SK-N-SH (cell line): ENCODE measurements around the gene KIAA0232. TPM values are rescaled to one million over a fixed set of nuclear protein-coding genes. Genes with fewer than 3 reads are reported as not detected.

Source experiments
- CTCF ChIA-PET: fragments of 300-600, 350-600 bp; formaldehyde crosslinking; extraction: SDS; loops from one replicate; lab custom pipeline; 2021; lab: Yijun Ruan, JAX
- POLR2A ChIA-PET: fragments of 350-600 bp; sonication (Branson Sonifier 250); formaldehyde crosslinking; extraction: SDS; loops from one replicate; lab custom pipeline; 2020; ENCODE audit warnings: antibody characterized with exemption, inconsistent platforms; lab: Yijun Ruan, JAX
- DNase-seq: peaks from one replicate; pipeline ENCODE4 v3.0.0; 2012
- H2AFZ ChIP-seq: fragments of 200-600 bp; sonication (generic); 2 replicates; pipeline ENCODE4 v1.8.1; 2016; ENCODE audit warnings: antibody characterized with exemption, mild to moderate bottlenecking, low read depth
- H3F3A ChIP-seq: fragments of 200-600 bp; sonication (generic); replicated peaks from 2 replicates; pipeline ENCODE3; 2016; ENCODE audit warnings: antibody characterized with exemption, mild to moderate bottlenecking; ENCODE audit not compliant: insufficient read depth
- H3K27ac ChIP-seq, 2 experiments: fragments of 200-500 bp in 1 of 2; fragments of 200-600 bp in 1 of 2; sonication (Bioruptor generic) in 1 of 2; sonication (generic), shearing (Covaris generic) in 1 of 2; 2 replicates each; pipeline versions ENCODE4 v1.5.1 to v1.6.1; 2014 to 2016; ENCODE audit warnings: low read depth in 2 of 2, inconsistent platforms in 1 of 2, low read length in 1 of 2, mild to moderate bottlenecking in 1 of 2, mixed read lengths in 1 of 2
- H3K27me3 ChIP-seq: fragments of 200-600 bp; sonication (generic), shearing (Covaris generic); 2 replicates; pipeline ENCODE4 v1.6.1; 2016; ENCODE audit warnings: mixed run types; ENCODE audit not compliant: insufficient read depth
- H3K36me3 ChIP-seq, 2 experiments: fragments of 200-500 bp in 1 of 2; fragments of 200-600 bp in 1 of 2; sonication (Bioruptor generic) in 1 of 2; sonication (generic) in 1 of 2; replicated peaks in 1 of 2; 2 replicates each; pipeline versions ENCODE3 to v1.5.1; 2014 to 2016; ENCODE audit warnings: low read length in 1 of 2, mild to moderate bottlenecking in 1 of 2; ENCODE audit not compliant: insufficient read depth in 2 of 2, control insufficient read depth in 1 of 2
- H3K4me1 ChIP-seq, 2 experiments: fragments of 200-500 bp in 1 of 2; fragments of 200-600 bp in 1 of 2; sonication (Bioruptor generic) in 1 of 2; sonication (generic), shearing (Covaris generic) in 1 of 2; 2 replicates each; pipeline versions ENCODE4 v1.5.1 to v1.6.1; 2014 to 2016; ENCODE audit warnings: low read depth in 1 of 2, low read length in 1 of 2, mixed run types in 1 of 2; ENCODE audit not compliant: insufficient read depth in 2 of 2, control insufficient read depth in 1 of 2
- H3K4me2 ChIP-seq: fragments of 200-600 bp; sonication (generic), shearing (Covaris generic); 2 replicates; pipeline ENCODE4 v1.6.1; 2017; ENCODE audit warnings: mixed run types
- H3K4me3 ChIP-seq, 2 experiments: fragments of 200-500 bp in 1 of 2; fragments of 200-600 bp in 1 of 2; sonication (Bioruptor generic) in 1 of 2; sonication (generic), shearing (Covaris generic) in 1 of 2; 2 replicates each; pipeline versions ENCODE4 v1.5.1 to v1.8.1; 2014 to 2016; ENCODE audit warnings: low read depth in 2 of 2, inconsistent platforms in 1 of 2, low read length in 1 of 2, mild to moderate bottlenecking in 1 of 2, mixed read lengths in 1 of 2, moderate library complexity in 1 of 2
- H3K79me2 ChIP-seq: fragments of 200-600 bp; sonication (generic); 2 replicates; pipeline ENCODE4 v1.8.1; 2017; ENCODE audit warnings: mild to moderate bottlenecking; ENCODE audit not compliant: insufficient read depth
- H3K9ac ChIP-seq: fragments of 200-600 bp; sonication (generic); 2 replicates; pipeline ENCODE4 v1.6.1; 2017; ENCODE audit warnings: mixed run types
- H3K9me2 ChIP-seq: fragments of 200-600 bp; sonication (generic); 2 replicates; pipeline ENCODE4 v1.6.1; 2017; ENCODE audit warnings: mixed run types
- H3K9me3 ChIP-seq: fragments of 200-600 bp; sonication (generic); 2 replicates; pipeline ENCODE4 v1.6.1; 2017; ENCODE audit warnings: mixed run types, mild to moderate bottlenecking, moderate library complexity
- H4K20me1 ChIP-seq: fragments of 200-600 bp; sonication (generic); 2 replicates; pipeline ENCODE4 v1.6.1; 2017; ENCODE audit warnings: mild to moderate bottlenecking, mixed run types; ENCODE audit not compliant: insufficient read depth
- ELF1 ChIP-seq: IDR thresholded peaks from 2 replicates; pipeline ENCODE4 v1.4.0; 2012
- FOSL2 ChIP-seq: IDR thresholded peaks from 2 replicates; pipeline ENCODE4 v1.4.0; 2012; ENCODE audit warnings: low read depth, mild to moderate bottlenecking, moderate library complexity, borderline replicate concordance
- FOXJ3 ChIP-seq: sonication (generic); formaldehyde crosslinking; IDR thresholded peaks from 2 replicates; pipeline ENCODE4 v1.5.1; 2020; ENCODE audit warnings: mild to moderate bottlenecking, missing genetic modification reagents
- GABPA ChIP-seq: IDR thresholded peaks from 2 replicates; pipeline ENCODE4 v1.4.0; 2012; ENCODE audit warnings: low read depth, mild to moderate bottlenecking
- GATA2 ChIP-seq: sonication (generic); formaldehyde crosslinking; IDR thresholded peaks from 2 replicates; pipeline ENCODE4 v1.5.0; 2020; ENCODE audit warnings: mild to moderate bottlenecking, missing genetic modification reagents
- MXI1 ChIP-seq: IDR thresholded peaks from 2 replicates; pipeline ENCODE4 v1.6.1; 2012; ENCODE audit warnings: mild to moderate bottlenecking, low read depth, low read length, improper control_type of control experiment
- NFIC ChIP-seq: IDR thresholded peaks from 2 replicates; pipeline ENCODE4 v1.4.0; 2012; ENCODE audit warnings: borderline replicate concordance
- NRF1 ChIP-seq: IDR thresholded peaks from 2 replicates; pipeline ENCODE4 v1.6.1; 2012; ENCODE audit warnings: low read depth, mild to moderate bottlenecking, low read length
- RAD21 ChIP-seq: IDR thresholded peaks from 2 replicates; pipeline ENCODE4 v1.6.1; 2012; ENCODE audit warnings: mild to moderate bottlenecking, low read length
- RFX5 ChIP-seq: IDR thresholded peaks from 2 replicates; pipeline ENCODE4 v1.6.1; 2012; ENCODE audit warnings: mild to moderate bottlenecking, improper control_type of control experiment, low read length
- RXRA ChIP-seq: IDR thresholded peaks from 2 replicates; pipeline ENCODE4 v1.4.0; 2012; ENCODE audit warnings: low read depth, mild to moderate bottlenecking, borderline replicate concordance
- SMC3 ChIP-seq: IDR thresholded peaks from 2 replicates; pipeline ENCODE4 v1.6.1; 2012; ENCODE audit warnings: low read depth, low read length, improper control_type of control experiment
- TAF1 ChIP-seq: IDR thresholded peaks from 2 replicates; pipeline ENCODE4 v1.6.1; 2012; ENCODE audit warnings: low read depth, mild to moderate bottlenecking, low read length, moderate library complexity, borderline replicate concordance
- WGBS: methylation state at CpG from one replicate; pipeline ENCODE4 v1.1.6; 2017; ENCODE audit warnings: low lambda C conversion rate; 5-methylcytosine and 5-hydroxymethylcytosine counted together
- polyA plus RNA-seq, 3 experiments: library from polyadenylated mRNA; depleted of rRNA; stranded (reverse); fragments of >200 nt; gene quantifications; 2 replicates each; pipeline ENCODE4 v1.2.3, GENCODE V29; 2012
- TF ChIP-seq, protein P1 (sequence below): fragments of 200-600 bp; sonication (generic); IDR thresholded peaks from 2 replicates; pipeline ENCODE4 v1.6.1; 2017; ENCODE audit warnings: antibody characterized with exemption, mild to moderate bottlenecking, moderate library complexity
- TF ChIP-seq, protein P2 (sequence below): IDR thresholded peaks from 2 replicates; pipeline ENCODE4 v1.6.1; 2012; ENCODE audit warnings: mild to moderate bottlenecking, low read depth, low read length, moderate library complexity
- TF ChIP-seq, protein P3 (sequence below): fragments of 150-350 bp; IDR thresholded peaks from 2 replicates; pipeline ENCODE4 v1.6.1; 2016; ENCODE audit warnings: mild to moderate bottlenecking, low read depth, low read length
- TF ChIP-seq, protein P4 (sequence below): IDR thresholded peaks from 2 replicates; pipeline ENCODE4 v1.4.0; 2012; ENCODE audit warnings: low read depth, borderline replicate concordance

KIAA0232 gene
- polyA plus RNA-seq, 1 of the 3 experiments (the other 2 are of a cell fraction), result 5.7 TPM

DNA sequence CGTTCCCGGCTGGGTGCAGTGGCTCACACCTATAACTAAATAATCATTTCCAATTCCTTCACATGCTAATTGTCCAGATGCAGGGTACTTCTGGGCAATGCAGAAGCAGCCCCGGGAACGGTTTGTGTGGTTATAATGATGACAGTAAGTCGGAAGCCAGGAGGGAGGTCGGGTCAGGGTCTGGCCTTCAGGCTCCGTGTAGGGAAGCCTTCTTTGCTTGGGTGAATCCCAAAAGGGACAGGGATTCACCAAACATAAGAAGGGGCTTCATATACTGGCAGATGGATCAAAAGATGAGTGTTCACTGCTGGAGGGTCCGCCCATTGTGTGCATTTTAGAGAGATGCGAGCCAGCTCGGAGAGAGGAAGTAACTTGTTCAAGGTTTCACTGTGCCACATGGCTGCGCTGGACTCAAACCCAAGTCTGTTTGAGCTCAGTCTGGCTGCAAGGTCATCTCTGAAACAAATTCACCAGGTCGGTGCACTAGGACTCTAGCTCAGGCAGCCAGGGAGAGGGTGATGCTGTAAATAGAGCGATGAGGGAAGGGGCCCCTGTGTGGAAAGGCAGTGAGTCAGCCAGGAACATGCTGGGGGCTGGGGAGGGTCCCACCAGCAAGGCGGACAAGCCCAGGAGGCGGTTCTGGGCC is 4.8 kb upstream of the KIAA0232 start:
- no peaks in the 10 kb centered on the region for H3K9me3 ChIP-seq
- TF ChIP-seq RXRA (no peak), RAD21 (0 out of 2 replicates have a peak, but pooled peaks have one; percentile 2), NFIC (no peak), FOSL2 (no peak)
- TF ChIP-seq, protein P1, sequence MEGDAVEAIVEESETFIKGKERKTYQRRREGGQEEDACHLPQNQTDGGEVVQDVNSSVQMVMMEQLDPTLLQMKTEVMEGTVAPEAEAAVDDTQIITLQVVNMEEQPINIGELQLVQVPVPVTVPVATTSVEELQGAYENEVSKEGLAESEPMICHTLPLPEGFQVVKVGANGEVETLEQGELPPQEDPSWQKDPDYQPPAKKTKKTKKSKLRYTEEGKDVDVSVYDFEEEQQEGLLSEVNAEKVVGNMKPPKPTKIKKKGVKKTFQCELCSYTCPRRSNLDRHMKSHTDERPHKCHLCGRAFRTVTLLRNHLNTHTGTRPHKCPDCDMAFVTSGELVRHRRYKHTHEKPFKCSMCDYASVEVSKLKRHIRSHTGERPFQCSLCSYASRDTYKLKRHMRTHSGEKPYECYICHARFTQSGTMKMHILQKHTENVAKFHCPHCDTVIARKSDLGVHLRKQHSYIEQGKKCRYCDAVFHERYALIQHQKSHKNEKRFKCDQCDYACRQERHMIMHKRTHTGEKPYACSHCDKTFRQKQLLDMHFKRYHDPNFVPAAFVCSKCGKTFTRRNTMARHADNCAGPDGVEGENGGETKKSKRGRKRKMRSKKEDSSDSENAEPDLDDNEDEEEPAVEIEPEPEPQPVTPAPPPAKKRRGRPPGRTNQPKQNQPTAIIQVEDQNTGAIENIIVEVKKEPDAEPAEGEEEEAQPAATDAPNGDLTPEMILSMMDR, result no peak
- POLR2A ChIA-PET, result no interaction called here
- 75% methylated on average over 12 of the region's 15 CpGs for WGBS
- H3K27ac ChIP-seq, result no peak overlapping the region
- H3F3A ChIP-seq, result peaks cover 4% of the 10 kb centered on the region
- H4K20me1 ChIP-seq, result no peaks in the 10 kb centered on the region
- DNase-seq, result no peak
- H3K9me2 ChIP-seq, result no peaks in the 10 kb centered on the region
- CTCF ChIA-PET, result interaction anchor here (0.8 to 3.2 kb wide), 5 partner anchors 15 to 293 kb away, joined by 3 to 7 read pairs (median 3); no protein-coding TSS in a partner anchor
- no peaks in the 10 kb centered on the region for H3K36me3 ChIP-seq
- H3K4me1 ChIP-seq, result peaks cover 0 to 6% of the 10 kb centered on the region in 2 experiments; a peak in 2 of 4 replicates
- no peak overlapping the region for H3K4me2 ChIP-seq
- H2AFZ ChIP-seq, result no peak overlapping the region
- no peaks in the 10 kb centered on the region for H3K79me2 ChIP-seq
- H3K9ac ChIP-seq, result no peak overlapping the region
- H3K4me3 ChIP-seq, result no peak overlapping the region
- peaks cover 6% of the 10 kb centered on the region for H3K27me3 ChIP-seq

DNA sequence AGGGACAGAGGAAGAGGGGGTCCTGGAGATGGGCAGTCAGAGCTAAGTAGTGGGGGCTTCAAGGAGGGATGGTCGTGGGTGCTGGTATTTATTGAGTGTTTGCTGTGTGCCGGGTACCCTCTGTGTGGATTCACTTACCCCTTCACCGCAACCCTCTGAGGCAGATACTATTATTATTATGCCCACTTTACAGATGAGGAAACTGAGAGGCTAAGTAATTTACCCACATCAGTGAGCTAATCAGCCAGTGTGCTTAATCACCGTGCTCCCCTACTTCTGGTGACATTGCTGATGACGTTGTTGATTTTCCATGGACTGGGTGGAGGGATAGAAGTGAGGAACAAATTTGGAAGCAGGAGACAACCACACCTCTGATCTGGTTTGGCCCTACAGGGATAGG is 4.1 kb upstream of the KIAA0232 start:
- H3K4me1 ChIP-seq, result no peaks in the 10 kb centered on the region; a peak in 2 of 4 replicates
- no peak for DNase-seq
- no peaks in the 10 kb centered on the region for H3K9me3 ChIP-seq
- H3K9me2 ChIP-seq, result no peaks in the 10 kb centered on the region
- no peak overlapping the region for H3K4me2 ChIP-seq
- H3K27me3 ChIP-seq, result peaks cover 6% of the 10 kb centered on the region
- H2AFZ ChIP-seq, result no peak overlapping the region
- WGBS, result 81% methylated on average over 5 of the region's 5 CpGs
- no peaks in the 10 kb centered on the region for H4K20me1 ChIP-seq
- no peaks in the 10 kb centered on the region for H3K36me3 ChIP-seq
- no peak overlapping the region for H3K9ac ChIP-seq
- peaks cover 4% of the 10 kb centered on the region for H3F3A ChIP-seq
- POLR2A ChIA-PET, result no interaction called here
- H3K4me3 ChIP-seq, result no peak overlapping the region
- peaks cover 5% of the 10 kb centered on the region; the same call in 1 of the 2 replicates for H3K79me2 ChIP-seq
- no peak overlapping the region for H3K27ac ChIP-seq
- CTCF ChIA-PET, result interaction anchor here (0.8 to 3.2 kb wide), 5 partner anchors 16 to 293 kb away, joined by 3 to 7 read pairs (median 3); no protein-coding TSS in a partner anchor
- TF ChIP-seq FOXJ3 (CRISPR knock-in tag), result no peak
- no peak for TF ChIP-seq MXI1
- TF ChIP-seq, protein P2, sequence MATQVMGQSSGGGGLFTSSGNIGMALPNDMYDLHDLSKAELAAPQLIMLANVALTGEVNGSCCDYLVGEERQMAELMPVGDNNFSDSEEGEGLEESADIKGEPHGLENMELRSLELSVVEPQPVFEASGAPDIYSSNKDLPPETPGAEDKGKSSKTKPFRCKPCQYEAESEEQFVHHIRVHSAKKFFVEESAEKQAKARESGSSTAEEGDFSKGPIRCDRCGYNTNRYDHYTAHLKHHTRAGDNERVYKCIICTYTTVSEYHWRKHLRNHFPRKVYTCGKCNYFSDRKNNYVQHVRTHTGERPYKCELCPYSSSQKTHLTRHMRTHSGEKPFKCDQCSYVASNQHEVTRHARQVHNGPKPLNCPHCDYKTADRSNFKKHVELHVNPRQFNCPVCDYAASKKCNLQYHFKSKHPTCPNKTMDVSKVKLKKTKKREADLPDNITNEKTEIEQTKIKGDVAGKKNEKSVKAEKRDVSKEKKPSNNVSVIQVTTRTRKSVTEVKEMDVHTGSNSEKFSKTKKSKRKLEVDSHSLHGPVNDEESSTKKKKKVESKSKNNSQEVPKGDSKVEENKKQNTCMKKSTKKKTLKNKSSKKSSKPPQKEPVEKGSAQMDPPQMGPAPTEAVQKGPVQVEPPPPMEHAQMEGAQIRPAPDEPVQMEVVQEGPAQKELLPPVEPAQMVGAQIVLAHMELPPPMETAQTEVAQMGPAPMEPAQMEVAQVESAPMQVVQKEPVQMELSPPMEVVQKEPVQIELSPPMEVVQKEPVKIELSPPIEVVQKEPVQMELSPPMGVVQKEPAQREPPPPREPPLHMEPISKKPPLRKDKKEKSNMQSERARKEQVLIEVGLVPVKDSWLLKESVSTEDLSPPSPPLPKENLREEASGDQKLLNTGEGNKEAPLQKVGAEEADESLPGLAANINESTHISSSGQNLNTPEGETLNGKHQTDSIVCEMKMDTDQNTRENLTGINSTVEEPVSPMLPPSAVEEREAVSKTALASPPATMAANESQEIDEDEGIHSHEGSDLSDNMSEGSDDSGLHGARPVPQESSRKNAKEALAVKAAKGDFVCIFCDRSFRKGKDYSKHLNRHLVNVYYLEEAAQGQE, result no peak
- TF ChIP-seq, protein P3, sequence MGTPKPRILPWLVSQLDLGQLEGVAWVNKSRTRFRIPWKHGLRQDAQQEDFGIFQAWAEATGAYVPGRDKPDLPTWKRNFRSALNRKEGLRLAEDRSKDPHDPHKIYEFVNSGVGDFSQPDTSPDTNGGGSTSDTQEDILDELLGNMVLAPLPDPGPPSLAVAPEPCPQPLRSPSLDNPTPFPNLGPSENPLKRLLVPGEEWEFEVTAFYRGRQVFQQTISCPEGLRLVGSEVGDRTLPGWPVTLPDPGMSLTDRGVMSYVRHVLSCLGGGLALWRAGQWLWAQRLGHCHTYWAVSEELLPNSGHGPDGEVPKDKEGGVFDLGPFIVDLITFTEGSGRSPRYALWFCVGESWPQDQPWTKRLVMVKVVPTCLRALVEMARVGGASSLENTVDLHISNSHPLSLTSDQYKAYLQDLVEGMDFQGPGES, result no peak
- TF ChIP-seq TAF1, result no peak
- TF ChIP-seq GATA2 (CRISPR knock-in tag), result no peak
- no peak for TF ChIP-seq GABPA
- TF ChIP-seq RFX5, result no peak
- no peak for TF ChIP-seq ELF1
- TF ChIP-seq, protein P1, result no peak
- TF ChIP-seq SMC3, result no peak
- no peak for TF ChIP-seq RAD21
- TF ChIP-seq NRF1, result no peak
- TF ChIP-seq, protein P4, sequence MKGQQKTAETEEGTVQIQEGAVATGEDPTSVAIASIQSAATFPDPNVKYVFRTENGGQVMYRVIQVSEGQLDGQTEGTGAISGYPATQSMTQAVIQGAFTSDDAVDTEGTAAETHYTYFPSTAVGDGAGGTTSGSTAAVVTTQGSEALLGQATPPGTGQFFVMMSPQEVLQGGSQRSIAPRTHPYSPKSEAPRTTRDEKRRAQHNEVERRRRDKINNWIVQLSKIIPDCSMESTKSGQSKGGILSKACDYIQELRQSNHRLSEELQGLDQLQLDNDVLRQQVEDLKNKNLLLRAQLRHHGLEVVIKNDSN, result no peak
